K562 (cell line): ENCODE data around the gene JPT1. TPM values are rescaled to one million over a fixed set of nuclear protein-coding genes. Genes with fewer than 3 reads are reported as not detected.

Experiments used
- FIP1L1 ChIP-seq: fragments of 200-400 bp; formaldehyde crosslinking; IDR thresholded peaks from 2 replicates; pipeline ENCODE4 v1.6.1; 2018; ENCODE audit warnings: mild to moderate bottlenecking, low read depth, low read length; ENCODE audit not compliant: poor library complexity, severe bottlenecking
- FOSL1 ChIP-seq: fragments of 200-800 bp; sonication (Bioruptor generic); conservative IDR thresholded peaks from 2 replicates; pipeline ENCODE4 v1.6.1; 2016; ENCODE audit warnings: missing genetic modification characterization, missing compliant biosample characterization
- FUS ChIP-seq: fragments of 200-400 bp; formaldehyde crosslinking; optimal IDR thresholded peaks from 2 replicates; pipeline ENCODE3; 2017; ENCODE audit warnings: low read depth, low read length
- HLTF ChIP-seq: fragments of 450-650 bp; IDR thresholded peaks from 2 replicates; pipeline ENCODE4 v1.6.1; 2016
- HMBOX1 ChIP-seq: sonication (generic); IDR thresholded peaks from 2 replicates; pipeline ENCODE4 v1.6.1; 2016
- HMGXB4 ChIP-seq: sonication (generic); formaldehyde crosslinking; IDR thresholded peaks from 2 replicates; pipeline ENCODE4 v1.8.1; 2023; ENCODE audit warnings: mild to moderate bottlenecking, missing genetic modification reagents
- MBD2 ChIP-seq: sonication (generic); IDR thresholded peaks from 2 replicates; pipeline ENCODE4 v1.6.1; 2016; ENCODE audit warnings: low read depth, borderline replicate concordance
- MGA ChIP-seq: fragments of 450-650 bp; IDR thresholded peaks from 2 replicates; pipeline ENCODE4 v1.6.1; 2016; ENCODE audit warnings: mild to moderate bottlenecking, moderate library complexity
- POLR2AphosphoS5 ChIP-seq: IDR thresholded peaks from 2 replicates; pipeline ENCODE4 v1.6.1; 2011; ENCODE audit warnings: mild to moderate bottlenecking, low read depth, low read length, moderate library complexity; ENCODE audit not compliant: control insufficient read depth, insufficient read depth
- RFX7 ChIP-seq: fragments of 250-450 bp; sonication (Bioruptor Pico); IDR thresholded peaks from 2 replicates; pipeline ENCODE4 v1.5.1; 2021; ENCODE audit warnings: mild to moderate bottlenecking
- YY1 ChIP-seq, 3 experiments: IDR thresholded peaks; 2 replicates each; pipeline ENCODE4 v1.6.1; 2011; ENCODE audit warnings: low read length in 2 of 3, mild to moderate bottlenecking in 2 of 3, moderate library complexity in 2 of 3, borderline replicate concordance in 1 of 3, control low read depth in 1 of 3, low read depth in 1 of 3; ENCODE audit not compliant: insufficient read depth in 3 of 3, insufficient replicate concordance in 2 of 3, control insufficient read depth in 1 of 3, insufficient read length in 1 of 3; ENCODE audit errors: extremely low read depth in 1 of 3
- polyA plus RNA-seq, 8 experiments: library from polyadenylated mRNA; depleted of rRNA in 4 of 8; stranded (reverse) in 5 of 8; unstranded in 3 of 8; fragments of >200 nt; fragmentation: Nextera tagmentation in 2 of 8; fragmentation: Illumina TruSeq in 1 of 8; extraction: Ambion mirVana in 2 of 8; extraction: Trizol in 1 of 8; gene quantifications; 2 replicates each; pipeline versions ENCODE4 v1.2.1 to v1.2.3, GENCODE V29; 2011 to 2014; ENCODE audit warnings: inconsistent platforms in 1 of 8, missing spikeins in 1 of 8
- total RNA-seq, 7 experiments: library from RNA; depleted of rRNA in 6 of 7; stranded (reverse); fragments of >200 nt in 6 of 7; fragmentation: Illumina TruSeq in 2 of 7; extraction: Trizol in 2 of 7; gene quantifications; 2 replicates each; pipeline versions ENCODE4 v1.2.1 to v1.2.3, GENCODE V29; 2011 to 2021; ENCODE audit warnings: low replicate concordance in 1 of 7

The JPT1 gene
- total and polyA plus RNA-seq, 9 of the 15 experiments (the other 6 are each of a cell fraction or from before 2014, with no cell fraction given) = 56.7 to 292 (median 144) TPM

- TF ChIP-seq YY1 (IDR thresholded peaks at IDR 0.05; ENCODE audit: borderline replicate concordance in 1 of 3, control insufficient read depth in 1 of 3, extremely low read depth in 1 of 3, insufficient read depth in 3 of 3, insufficient read length in 1 of 3, insufficient replicate concordance in 2 of 3, low read depth in 1 of 3, low read length in 2 of 3) (peak; percentile 26 to 77 (median 69)), RFX7 (CRISPR knock-in tag) (no peak), HLTF (no peak), FOSL1 (peak; percentile 71), POLR2AphosphoS5 (peak; percentile 98), MBD2 (peak; percentile 97), MGA (peak; percentile 85), FUS (peak; percentile 88), HMBOX1 (no peak), HMGXB4 (CRISPR knock-in tag) (peak; percentile 83; the same call in 1 of the 2 replicates), FIP1L1 (peak; percentile 83)
These were observed at the start of gene JPT1 (continued) for GRCh38 chr17:75154195-75155106.
